Heart left ventricle (tissue), 16 donors: ENCODE results near the gene ACKR3. TPM values are rescaled to one million over a fixed set of nuclear protein-coding genes. Genes with fewer than 3 reads are reported as not detected.

Experiments used
- ATAC-seq, 4 donors: fragments of 200-7000 bp; cut with Tn5 transposase; one replicate each; pipeline ENCODE4 v1.9.1; 2020 to 2022; ENCODE audit warnings: moderate library complexity in 4 of 4, mild to moderate bottlenecking in 3 of 4, moderate number of reproducible peaks in 1 of 4
- DNase-seq, 5 donors: peaks; one replicate each; pipeline ENCODE4 v3.0.0-alpha.2; 2020
- H3K27ac ChIP-seq, 12 donors: fragments of 200-600 bp; sonication (generic) in 4 of 12; one replicate each; pipeline versions ENCODE4 v1.5.0 to v1.8.0; 2016 to 2022; ENCODE audit warnings: mild to moderate bottlenecking in 2 of 12
- H3K27me3 ChIP-seq, 9 donors: fragments of 200-600 bp; sonication (generic) in 2 of 9; one replicate each; pipeline versions ENCODE4 v1.5.1 to v1.8.0; 2016 to 2022; ENCODE audit warnings: mild to moderate bottlenecking in 3 of 9
- H3K36me3 ChIP-seq, 9 donors: fragments of 200-600 bp; sonication (generic) in 2 of 9; one replicate each; pipeline versions ENCODE4 v1.5.0 to v1.8.0; 2018 to 2022; ENCODE audit warnings: mild to moderate bottlenecking in 2 of 9
- H3K4me1 ChIP-seq, 12 donors: fragments of 200-600 bp; sonication (generic) in 4 of 12; one replicate each; pipeline versions ENCODE4 v1.5.0 to v1.8.0; 2016 to 2022; ENCODE audit warnings: mild to moderate bottlenecking in 3 of 12
- H3K4me3 ChIP-seq, 12 donors: fragments of 200-600 bp; sonication (generic) in 4 of 12; one replicate each; pipeline versions ENCODE4 v1.5.0 to v1.8.0; 2017 to 2022; ENCODE audit warnings: mild to moderate bottlenecking in 9 of 12, moderate library complexity in 4 of 12
- H3K9me3 ChIP-seq, 12 donors: fragments of 200-600 bp; sonication (generic) in 4 of 12; one replicate each; pipeline versions ENCODE4 v1.5.0 to v1.8.0; 2016 to 2022; ENCODE audit warnings: mild to moderate bottlenecking in 1 of 12
- CTCF ChIP-seq, 12 donors: fragments of 200-600 bp; sonication (generic) in 4 of 12; IDR thresholded peaks; one replicate each; pipeline versions ENCODE4 v1.5.0 to v1.8.0; 2018 to 2022; ENCODE audit warnings: antibody characterized with exemption in 12 of 12, mild to moderate bottlenecking in 5 of 12
- POLR2A ChIP-seq, 2 donors: fragments of 450-650 bp; IDR thresholded peaks; one replicate each; pipeline ENCODE4 v1.6.1; 2017; ENCODE audit warnings: antibody characterized with exemption in 2 of 2, mild to moderate bottlenecking in 2 of 2, moderate library complexity in 2 of 2
- WGBS, 4 donors: extraction: QIAGEN DNeasy Blood & Tissue Kit in 2 of 4; methylation state at CpG; one replicate each; pipeline versions ENCODE4 v1.1.5 to v1.1.7; 2013 to 2018; 5-methylcytosine and 5-hydroxymethylcytosine counted together
- intact Hi-C, 10 donors: fragments of 100-400 bp; cut with DNase I; formaldehyde crosslinking; loops; one replicate each; pipeline versions ENCODE4 v1.11.1 to v1.14.2; 2022
- polyA plus RNA-seq, 2 donors: library from polyadenylated mRNA; stranded (reverse); fragments of 200-250 nt; gene quantifications; one replicate each; pipeline ENCODE4 v1.2.3, GENCODE V29; 2013
- total RNA-seq, 9 donors: library from RNA; depleted of rRNA in 2 of 9; stranded (reverse); fragments of >200 nt in 2 of 9; fragmentation: NEBNext Ultra II Directional in 3 of 9; extraction: Animal tissue kit (Norgen Biotek cat#: 25700) in 3 of 9; gene quantifications; one replicate each; pipeline versions ENCODE4 v1.1.0 to v1.2.4, GENCODE V29; 2016 to 2023
- donor health status: ischemic (EF 13 %, LVEDD 7.1; RV severe dilation, severe dysfunction).
- donor health status: healthy with polysubstance abuse.
- donor health status: DM: no; HTN: yes; CAD: no.
- donor health status: DM: no; HTN: no; CAD: no.
- donor health status: ischemic (EF 25% LVEDD 6.9; RV normal size, moderate dysfunction).
- donor health status: ischemic (EF 25% LVEDD 5.7; RV mildly dilated, moderate dysfunction).
- donor health status: healthy.
- donor health status: DM: yes; HTN: yes; CAD: no.
- donor health status: ischemic (EF 35%, LVEDD 5.7; RV mildly dilated, moderate dysfunction).
- donor health status: nonischemic (EF 11% LVEDD 7.7; RV severe dilation, severe dysfunction).
- donor health status: DM: yes; HTN: yes; CAD: no.
- donor health status: PGD.
- donor health status: ischemic (EF 29% LVEDD 5.4; RV normal size, mild dysfunction).
- donor health status: nonischemic (EF 23%, LVEDD 6.1; RV moderate dilation, normal function).

ACKR3 gene
- total and polyA plus RNA-seq, 11 donors = 12.8 to 56.3 (median 29.8) TPM

GRCh38 chr2:236574424-236575145, 5.0 kb downstream of the ACKR3 start:
- no peaks in the 10 kb centered on the region for H3K9me3 ChIP-seq
- H3K4me1 ChIP-seq = peaks cover 0 to 83% (median 56%) of the 10 kb centered on the region in 12 donors
- WGBS, 4 donors = 50 to 59% (median 56%) methylated on average over 16 to 18 of the region's 18 CpGs
- intact Hi-C loops = loop anchor here in 9 of 10 donors (5.0 to 10.0 kb wide), 9 partner anchors 68 to 453 kb away; no protein-coding TSS in a partner anchor
- ATAC-seq = no peak
- H3K4me3 ChIP-seq = peak overlapping the region in 6 of 12 donors; percentile 10 to 75 (median 66)
- H3K36me3 ChIP-seq = peaks cover 0 to 10% (median 0%) of the 10 kb centered on the region in 9 donors
- DNase-seq = no peak
- H3K27ac ChIP-seq = peak overlapping the region in 5 of 12 donors; percentile 32 to 96 (median 86)
- no peak for TF ChIP-seq CTCF (IDR thresholded peaks at IDR 0.05)
- TF ChIP-seq POLR2A (IDR thresholded peaks at IDR 0.05) = no peak
- no peaks in the 10 kb centered on the region for H3K27me3 ChIP-seq

- ATAC-seq (no peak), DNase-seq (no peak)
- no peak overlapping the region for H3K4me3 ChIP-seq
- H3K27ac ChIP-seq = peak overlapping the region in 8 of 12 donors; percentile 37 to 91 (median 74)
- 77 to 88% (median 85%) methylated on average over 11 of the region's 11 CpGs for WGBS, 4 donors
- no peak for TF ChIP-seq POLR2A (IDR thresholded peaks at IDR 0.05)
- TF ChIP-seq CTCF (IDR thresholded peaks at IDR 0.05) = no peak
- intact Hi-C loops = loop anchor here in 8 of 10 donors (5.0 to 10.0 kb wide), 6 partner anchors 67 to 449 kb away; no protein-coding TSS in a partner anchor
- peaks cover 0 to 19% (median 4%) of the 10 kb centered on the region in 9 donors for H3K36me3 ChIP-seq
- H3K27me3 ChIP-seq = no peaks in the 10 kb centered on the region
- H3K9me3 ChIP-seq = no peaks in the 10 kb centered on the region
- H3K4me1 ChIP-seq = peaks cover 0 to 81% (median 56%) of the 10 kb centered on the region in 12 donors
Observed at GRCh38 chr2:236575510-236575909, 5.9 kb downstream of the ACKR3 start.

GRCh38 chr2:236576087-236576486, 6.5 kb downstream of the ACKR3 start:
- H3K4me1 ChIP-seq = peaks cover 0 to 79% (median 55%) of the 10 kb centered on the region in 12 donors
- WGBS, 4 donors = 59 to 72% (median 59%) methylated on average over 2 to 8 of the region's 8 CpGs
- H3K27ac ChIP-seq = peak overlapping the region in 9 of 12 donors; percentile 18 to 91 (median 70)
- H3K4me3 ChIP-seq = no peak overlapping the region
- ATAC-seq (peak in 2 of 4 donors; percentile 2 to 24), DNase-seq (no peak)
- no peaks in the 10 kb centered on the region for H3K9me3 ChIP-seq
- peak in 2 of 12 donors; percentile 21 to 25 for TF ChIP-seq CTCF (IDR thresholded peaks at IDR 0.05)
- TF ChIP-seq POLR2A (IDR thresholded peaks at IDR 0.05) = no peak
- H3K36me3 ChIP-seq = peaks cover 0 to 25% (median 9%) of the 10 kb centered on the region in 9 donors
- intact Hi-C loops = loop anchor here in 8 of 10 donors (5.0 to 10.0 kb wide), 6 partner anchors 66 to 449 kb away; no protein-coding TSS in a partner anchor
- no peaks in the 10 kb centered on the region for H3K27me3 ChIP-seq

GRCh38 chr2:236576953-236577352, 7.3 kb downstream of the ACKR3 start:
- H3K27ac ChIP-seq = peak overlapping the region in 10 of 12 donors; percentile 18 to 91 (median 69)
- peaks cover 0 to 72% (median 49%) of the 10 kb centered on the region in 12 donors for H3K4me1 ChIP-seq
- peaks cover 0 to 33% (median 16%) of the 10 kb centered on the region in 9 donors for H3K36me3 ChIP-seq
- H3K9me3 ChIP-seq = no peaks in the 10 kb centered on the region
- ATAC-seq (peak in 1 of 4 donors; percentile 11), DNase-seq (no peak)
- no peak overlapping the region for H3K4me3 ChIP-seq
- TF ChIP-seq POLR2A (IDR thresholded peaks at IDR 0.05) = no peak
- TF ChIP-seq CTCF (IDR thresholded peaks at IDR 0.05) = no peak
- intact Hi-C loops = loop anchor here in 8 of 10 donors (5.0 to 10.0 kb wide), 6 partner anchors 65 to 448 kb away; no protein-coding TSS in a partner anchor
- H3K27me3 ChIP-seq = no peaks in the 10 kb centered on the region
- 67 to 76% (median 73%) methylated on average over 11 of the region's 11 CpGs for WGBS, 4 donors
